ENCODE results near the gene ANO2. TPM values are rescaled to one million over a fixed set of nuclear protein-coding genes. Genes with fewer than 3 reads are reported as not detected.

ANO2 gene
- total RNA-seq, 1 experiment from 2014 or later, result not detected

GRCh38 chr12:5921966-5922899 lies 22.8 kb downstream of the ANO2 start:
- ChIA-PET CTCF (no interaction called here), POLR2A (ENCODE audit: unreplicated experiment) (no interaction called here)
- no peaks in the 10 kb centered on the region for H3F3A ChIP-seq (ENCODE audit: low read length, unreplicated experiment)
- H2AFZ ChIP-seq (ENCODE audit: low read length), result no peak overlapping the region
- no peaks in the 10 kb centered on the region for H3K79me2 ChIP-seq (ENCODE audit: low read length)
- H3K27me3 ChIP-seq (ENCODE audit: low read length), result peaks cover 25% of the 10 kb centered on the region
- H3K9me3 ChIP-seq (ENCODE audit: low read length), result no peaks in the 10 kb centered on the region
- DNase-seq (no peak), ATAC-seq (no peak)
- BruUV-seq (replicated peaks), result no TSS peak
- TF ChIP-seq EZH2 (IDR thresholded peaks at IDR 0.05; ENCODE audit: low read length, unreplicated experiment) (no peak), EZH2phosphoT487 (IDR thresholded peaks at IDR 0.05; ENCODE audit: borderline replicate concordance, low read length) (no peak), CTCF (conservative IDR thresholded peaks at IDR 0.05; ENCODE audit: low read depth, low read length) (no peak)
- H3K36me3 ChIP-seq (ENCODE audit: low read depth, low read length), result no peaks in the 10 kb centered on the region
- no peak overlapping the region for H3K4me2 ChIP-seq (ENCODE audit: low read length)
- intact Hi-C loops (cut with micrococcal nuclease), result no loop called here
- no peak overlapping the region for H3K27ac ChIP-seq (ENCODE audit: low read length)
- no peak overlapping the region for H3K4me3 ChIP-seq (ENCODE audit: low read length)
- H3K9me2 ChIP-seq (replicated peaks; ENCODE audit: low read length), result no peaks in the 10 kb centered on the region
- no peaks in the 10 kb centered on the region for H3K4me1 ChIP-seq (ENCODE audit: insufficient read depth, low read length)
- H4K20me1 ChIP-seq (ENCODE audit: low read length), result no peaks in the 10 kb centered on the region
- no peak overlapping the region for H3K9ac ChIP-seq (ENCODE audit: low read length)

GRCh38 chr12:5921027-5921909 lies 23.8 kb downstream of the ANO2 start:
- Histone ChIP-seq H3K9ac (ENCODE audit: low read length) (no peak overlapping the region), H3F3A (ENCODE audit: low read length, unreplicated experiment) (no peaks in the 10 kb centered on the region), H3K4me1 (ENCODE audit: insufficient read depth, low read length) (no peaks in the 10 kb centered on the region), H3K79me2 (ENCODE audit: low read length) (no peaks in the 10 kb centered on the region), H3K36me3 (ENCODE audit: low read depth, low read length) (no peaks in the 10 kb centered on the region), H3K4me3 (ENCODE audit: low read length) (no peak overlapping the region), H2AFZ (ENCODE audit: low read length) (no peak overlapping the region), H3K9me2 (replicated peaks; ENCODE audit: low read length) (no peaks in the 10 kb centered on the region), H3K9me3 (ENCODE audit: low read length) (no peaks in the 10 kb centered on the region), H4K20me1 (ENCODE audit: low read length) (no peaks in the 10 kb centered on the region), H3K27me3 (ENCODE audit: low read length) (peaks cover 25% of the 10 kb centered on the region), H3K27ac (ENCODE audit: low read length) (no peak overlapping the region), H3K4me2 (ENCODE audit: low read length) (no peak overlapping the region)
- no TSS peak for BruUV-seq (replicated peaks)
- ATAC-seq (no peak), DNase-seq (no peak)
- POLR2A ChIA-PET (ENCODE audit: unreplicated experiment), result no interaction called here
- CTCF ChIA-PET, result no interaction called here
- TF ChIP-seq EZH2 (IDR thresholded peaks at IDR 0.05; ENCODE audit: low read length, unreplicated experiment) (no peak), CTCF (conservative IDR thresholded peaks at IDR 0.05; ENCODE audit: low read depth, low read length) (no peak), EZH2phosphoT487 (IDR thresholded peaks at IDR 0.05; ENCODE audit: borderline replicate concordance, low read length) (no peak)
- intact Hi-C loops (cut with micrococcal nuclease), result no loop called here
